H1 (cell line): ENCODE measurements around the gene TPMT. TPM values are rescaled to one million over a fixed set of nuclear protein-coding genes. Genes with fewer than 3 reads are reported as not detected.

Source experiments
- EP300 ChIP-seq, 2 experiments: IDR thresholded peaks; 1 replicate in 1 of 2; 2 replicates in 1 of 2; pipeline ENCODE4 v1.6.1; 2011 to 2012; ENCODE audit warnings: low read depth in 2 of 2, low read length in 2 of 2, mild to moderate bottlenecking in 2 of 2, borderline replicate concordance in 1 of 2, inconsistent platforms in 1 of 2, moderate library complexity in 1 of 2
- JUN ChIP-seq: IDR thresholded peaks from 2 replicates; pipeline ENCODE4 v1.6.1; 2011; ENCODE audit warnings: low read depth, mild to moderate bottlenecking, improper control_type of control experiment, low read length
- polyA plus RNA-seq, 7 experiments: library from polyadenylated mRNA; depleted of rRNA in 3 of 7; stranded (reverse) in 5 of 7; unstranded in 2 of 7; fragments of >200 nt in 5 of 7; fragments of 200-250 nt in 2 of 7; gene quantifications; 1 replicate in 5 of 7; 2 replicates in 1 of 7; 4 replicates in 1 of 7; pipeline versions ENCODE4 v1.2.1 to v1.2.3, GENCODE V29; 2011 to 2013; ENCODE audit warnings: missing spikeins in 2 of 7, mixed read lengths in 2 of 7
- total RNA-seq: library from RNA; stranded (reverse); fragmentation: NEBNext Ultra II Directional; extraction: Animal tissue kit (Norgen Biotek cat#: 25700); gene quantifications from 2 replicates; pipeline ENCODE4 v1.2.1, GENCODE V29; 2021

Gene TPMT
- total and polyA plus RNA-seq, 2 of the 8 experiments (the other 6 are each of a cell fraction or from before 2014, with no cell fraction given), result 12.3 to 17.2 TPM

DNA sequence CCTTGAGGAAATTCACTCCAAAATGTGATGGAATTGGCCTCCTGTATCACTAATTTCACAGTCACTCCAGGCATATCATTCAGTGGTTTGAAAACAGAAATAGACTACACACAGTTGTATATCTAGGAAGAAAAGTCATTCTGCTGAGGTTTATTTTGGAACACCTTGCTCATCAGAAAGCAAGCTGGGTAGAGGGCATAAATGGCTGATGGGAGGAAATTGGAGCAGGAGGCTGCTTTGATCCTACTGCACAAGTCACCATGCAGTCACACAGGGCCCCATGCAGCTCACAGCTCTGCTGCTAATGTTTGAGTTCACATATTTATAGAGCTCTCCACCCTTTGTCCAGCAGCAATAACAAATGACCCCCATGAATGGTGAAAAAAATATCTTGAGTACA lies 44.7 kb downstream of the TPMT start (continued):
- TF ChIP-seq JUN (no peak), EP300 (IDR thresholded peaks at IDR 0.05; ENCODE audit: borderline replicate concordance in 1 of 2, low read depth in 2 of 2, low read length in 2 of 2) (no peak)
- TF ChIP-seq, all 59 proteins: peak for 0
